Immature natural killer cell (primary cell): Measurements from ENCODE around the gene SYNJ2. TPM values are rescaled to one million over a fixed set of nuclear protein-coding genes. Genes with fewer than 3 reads are reported as not detected.
A peak's percentile ranks its signal among the peaks of the same experiment; 100 is the strongest.

Experiments used
- DNase-seq, 3 donors: peaks; one replicate each; pipeline ENCODE4 v3.0.0; 2022; ENCODE audit warnings: mixed read lengths in 1 of 3
- H3K27ac Mint-ChIP-seq, 6 donors: one replicate each; pipeline ENCODE4 v1.8.0; 2020; ENCODE audit warnings: mixed read lengths in 6 of 6, mild to moderate bottlenecking in 5 of 6, inconsistent platforms in 4 of 6, moderate library complexity in 3 of 6
- H3K27me3 Mint-ChIP-seq, 3 donors: one replicate each; pipeline ENCODE4 v1.8.0; 2020 to 2021; ENCODE audit warnings: low read depth in 3 of 3, mild to moderate bottlenecking in 3 of 3, mixed read lengths in 3 of 3, moderate library complexity in 3 of 3, inconsistent platforms in 1 of 3
- H3K36me3 Mint-ChIP-seq, 3 donors: one replicate each; pipeline ENCODE4 v1.8.0; 2020; ENCODE audit warnings: mixed read lengths in 3 of 3, inconsistent platforms in 2 of 3, mild to moderate bottlenecking in 2 of 3
- H3K4me1 Mint-ChIP-seq, 2 donors: one replicate each; pipeline ENCODE4 v1.8.0; 2020; ENCODE audit warnings: inconsistent platforms in 2 of 2, mild to moderate bottlenecking in 2 of 2, mixed read lengths in 2 of 2, moderate library complexity in 1 of 2
- H3K4me3 Mint-ChIP-seq, 5 donors: one replicate each; pipeline ENCODE4 v1.8.0; 2020; ENCODE audit warnings: mild to moderate bottlenecking in 5 of 5, mixed read lengths in 5 of 5, inconsistent platforms in 3 of 5, moderate library complexity in 3 of 5
- H3K9me3 Mint-ChIP-seq, 6 donors: one replicate each; pipeline ENCODE4 v1.8.0; 2020; ENCODE audit warnings: mild to moderate bottlenecking in 6 of 6, mixed read lengths in 6 of 6, inconsistent platforms in 4 of 6, moderate library complexity in 3 of 6
- polyA plus RNA-seq, 3 donors: library from polyadenylated mRNA; unstranded; fragments of 300-500 nt; fragmentation: Illumina TruSeq; gene quantifications; one replicate each; pipeline ENCODE4 v1.2.3, GENCODE V29; 2021

The SYNJ2 gene
- polyA plus RNA-seq, 3 donors from 2014 or later: 8.7 to 22.0 (median 12.5) TPM

DNA sequence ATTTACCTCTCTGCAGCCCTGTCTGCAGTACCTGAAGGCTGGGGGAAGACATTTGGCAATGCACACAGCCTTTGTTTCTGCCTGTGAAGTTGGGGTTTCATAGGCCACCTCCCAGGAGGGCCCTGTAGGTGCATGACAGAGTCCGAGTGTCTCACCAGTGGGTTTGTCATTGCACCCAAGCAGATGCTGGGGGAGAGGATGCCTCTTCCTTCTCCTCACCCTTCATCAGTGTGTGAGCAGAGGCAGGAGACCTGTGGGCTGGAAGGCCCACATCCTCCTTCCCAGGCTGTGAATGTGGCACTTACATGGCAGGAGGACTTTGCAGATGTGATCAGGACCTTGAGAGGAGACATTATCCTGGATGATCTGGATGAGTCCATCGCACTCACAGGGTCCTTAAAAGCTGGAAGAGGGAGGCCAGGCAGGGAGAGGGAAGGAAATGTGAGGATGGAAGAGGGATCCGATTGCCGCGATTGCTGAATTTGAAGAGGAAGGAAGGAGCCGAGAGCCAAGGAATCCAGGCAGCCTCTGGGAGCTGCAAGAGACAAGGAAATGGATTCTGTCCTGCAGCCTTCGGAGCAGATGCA, 30.4 kb downstream of the SYNJ2 start:
- DNase-seq: no peak
- peaks cover 0 to 4% (median 3%) of the 10 kb centered on the region in 3 donors for H3K36me3 Mint-ChIP-seq
- H3K4me3 Mint-ChIP-seq: no peak overlapping the region
- peaks cover 63 to 72% of the 10 kb centered on the region in 2 donors for H3K4me1 Mint-ChIP-seq
- peaks cover 0 to 3% (median 1%) of the 10 kb centered on the region in 3 donors for H3K27me3 Mint-ChIP-seq
- H3K9me3 Mint-ChIP-seq: no peaks in the 10 kb centered on the region
- peak overlapping the region in 2 of 6 donors; percentile 2 to 4 for H3K27ac Mint-ChIP-seq

DNA sequence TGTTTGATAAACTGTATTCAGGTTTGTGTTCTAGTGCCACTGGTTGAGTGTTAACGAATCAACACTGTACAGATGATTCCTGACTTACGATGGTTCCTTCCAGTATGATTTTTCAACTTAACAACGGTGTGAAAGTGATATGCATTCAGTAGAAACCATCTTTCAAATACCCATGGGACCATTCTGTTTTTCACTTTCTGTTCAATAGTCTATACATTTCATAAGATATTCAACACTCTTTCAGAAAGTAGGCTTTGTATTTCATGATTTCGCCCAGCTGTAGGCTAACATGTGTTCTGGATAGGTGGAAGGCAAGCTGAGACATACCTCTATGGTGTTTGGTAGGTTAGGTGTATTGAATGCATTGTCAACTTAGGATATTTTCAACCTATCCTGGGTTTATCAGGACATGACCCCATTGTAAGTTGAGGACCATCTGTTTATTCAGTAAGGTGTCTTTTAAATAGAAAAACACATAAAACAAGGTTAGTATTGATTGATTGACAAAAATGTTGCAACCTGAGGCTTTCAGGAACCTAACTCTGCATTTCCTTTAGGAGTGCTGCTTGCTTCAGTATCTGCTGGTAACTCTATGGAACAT, 32.3 kb downstream of the SYNJ2 start:
- Mint-ChIP-seq H3K36me3 (peaks cover 0 to 4% (median 3%) of the 10 kb centered on the region in 3 donors), H3K4me1 (peaks cover 50 to 60% of the 10 kb centered on the region in 2 donors), H3K27me3 (peaks cover 0 to 3% (median 1%) of the 10 kb centered on the region in 3 donors), H3K4me3 (no peak overlapping the region), H3K27ac (no peak overlapping the region), H3K9me3 (no peaks in the 10 kb centered on the region)
- no peak for DNase-seq

DNA sequence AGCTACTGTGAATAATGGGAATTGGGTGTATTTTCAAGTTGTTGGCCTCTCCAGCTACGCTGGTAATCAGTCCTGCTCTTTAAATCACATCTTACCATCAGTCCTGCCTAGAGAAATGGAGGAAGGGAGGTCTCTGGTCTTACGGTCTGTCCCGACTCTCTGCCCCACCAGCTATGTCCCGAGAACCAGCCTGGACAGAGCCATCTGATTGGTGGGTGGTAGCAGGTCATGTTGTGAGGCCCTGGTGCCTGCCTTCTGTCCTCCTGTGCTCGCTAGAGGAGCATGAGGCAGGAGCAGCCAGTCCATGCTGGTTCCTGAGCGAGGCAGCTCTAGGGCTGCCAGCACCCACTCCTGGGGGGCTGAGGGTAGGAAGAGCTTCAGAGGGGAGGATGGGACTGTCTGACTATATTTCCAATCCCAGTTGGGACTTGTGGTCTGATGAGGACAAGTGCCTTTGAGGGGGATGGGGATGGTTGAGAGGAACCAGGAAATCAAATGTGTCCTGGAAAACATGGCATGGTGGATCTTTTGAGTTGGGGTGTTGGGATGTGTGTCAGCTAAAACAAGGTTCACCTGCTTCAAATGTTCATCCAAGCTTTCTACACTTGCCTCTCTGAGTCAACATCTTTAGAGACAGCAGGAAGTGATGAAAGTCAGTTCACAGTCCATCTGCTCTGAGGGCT, 33.0 kb downstream of the SYNJ2 start:
- Mint-ChIP-seq H3K9me3 (no peaks in the 10 kb centered on the region), H3K36me3 (peaks cover 0 to 4% (median 3%) of the 10 kb centered on the region in 3 donors), H3K27me3 (peaks cover 0 to 3% (median 1%) of the 10 kb centered on the region in 3 donors), H3K4me3 (no peak overlapping the region), H3K4me1 (peaks cover 43 to 54% of the 10 kb centered on the region in 2 donors), H3K27ac (peak overlapping the region in 5 of 6 donors; percentile 25 to 72 (median 48))
- no peak for DNase-seq

DNA sequence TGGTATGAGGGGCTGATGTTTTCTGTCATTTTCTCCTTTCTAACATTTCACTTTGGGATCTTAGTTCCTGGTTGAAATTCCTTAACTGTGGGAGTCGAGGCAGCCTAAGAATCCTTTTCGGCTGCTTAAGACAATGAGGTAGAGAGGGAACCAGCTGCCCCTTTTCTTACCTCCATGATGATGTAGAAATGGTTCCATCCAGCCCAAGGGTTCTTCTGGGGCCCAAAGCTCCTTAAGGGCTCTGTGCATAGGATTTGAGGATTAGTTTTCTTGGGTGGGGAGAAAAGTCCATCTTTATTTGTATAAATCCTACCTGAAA, 33.5 kb downstream of the SYNJ2 start:
- no peaks in the 10 kb centered on the region for H3K9me3 Mint-ChIP-seq
- peaks cover 0 to 6% (median 5%) of the 10 kb centered on the region in 3 donors for H3K27me3 Mint-ChIP-seq
- peaks cover 4 to 8% (median 7%) of the 10 kb centered on the region in 3 donors for H3K36me3 Mint-ChIP-seq
- H3K4me1 Mint-ChIP-seq: peaks cover 38 to 49% of the 10 kb centered on the region in 2 donors
- no peak for DNase-seq
- peak overlapping the region in 4 of 6 donors; percentile 46 to 72 (median 50) for H3K27ac Mint-ChIP-seq
- no peak overlapping the region for H3K4me3 Mint-ChIP-seq

DNA sequence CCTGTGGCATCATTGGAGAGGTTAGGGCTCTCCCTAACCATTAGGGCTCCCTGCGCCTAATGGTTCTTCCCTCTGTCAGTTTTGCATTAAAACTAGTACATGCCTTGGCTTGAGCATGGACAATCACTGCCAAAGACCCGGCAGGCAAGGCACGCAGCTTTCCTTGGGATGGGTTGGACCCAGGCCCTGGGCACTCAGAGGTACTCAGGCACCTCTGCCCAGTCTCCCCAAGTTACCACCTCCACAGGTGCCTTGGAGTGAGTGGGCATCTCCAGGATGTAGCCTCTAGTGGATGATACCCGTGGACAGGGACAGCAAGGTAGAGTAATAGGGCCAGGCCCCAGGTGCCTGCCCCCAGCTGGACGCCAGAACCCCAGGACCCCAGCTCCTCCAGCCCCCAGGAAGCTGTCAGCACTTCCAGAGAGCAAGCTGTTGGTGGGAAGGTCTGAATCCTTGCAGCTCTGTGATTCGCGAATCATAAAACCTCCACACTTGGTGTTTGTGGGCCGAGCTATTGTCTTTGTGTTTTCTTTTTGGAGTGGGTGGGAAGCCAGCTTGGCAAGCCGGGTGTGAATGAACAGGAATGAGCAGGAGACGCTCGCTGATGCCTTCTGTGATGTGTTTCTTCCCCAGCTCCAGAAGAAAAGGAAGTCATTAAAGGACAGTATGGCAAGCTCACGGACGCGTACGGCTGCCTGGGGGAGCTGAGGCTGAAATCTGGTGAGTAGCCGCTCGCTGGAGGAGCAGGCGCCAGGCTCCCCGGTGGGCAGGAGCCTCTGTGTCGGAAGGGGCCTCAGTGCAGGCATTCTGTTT, 35.1 kb downstream of the SYNJ2 start:
- Mint-ChIP-seq H3K27me3 (peaks cover 0 to 6% (median 2%) of the 10 kb centered on the region in 3 donors), H3K4me3 (no peak overlapping the region), H3K27ac (no peak overlapping the region), H3K9me3 (no peaks in the 10 kb centered on the region), H3K36me3 (peaks cover 8 to 10% (median 8%) of the 10 kb centered on the region in 3 donors), H3K4me1 (peaks cover 22 to 32% of the 10 kb centered on the region in 2 donors)
- DNase-seq: no peak

DNA sequence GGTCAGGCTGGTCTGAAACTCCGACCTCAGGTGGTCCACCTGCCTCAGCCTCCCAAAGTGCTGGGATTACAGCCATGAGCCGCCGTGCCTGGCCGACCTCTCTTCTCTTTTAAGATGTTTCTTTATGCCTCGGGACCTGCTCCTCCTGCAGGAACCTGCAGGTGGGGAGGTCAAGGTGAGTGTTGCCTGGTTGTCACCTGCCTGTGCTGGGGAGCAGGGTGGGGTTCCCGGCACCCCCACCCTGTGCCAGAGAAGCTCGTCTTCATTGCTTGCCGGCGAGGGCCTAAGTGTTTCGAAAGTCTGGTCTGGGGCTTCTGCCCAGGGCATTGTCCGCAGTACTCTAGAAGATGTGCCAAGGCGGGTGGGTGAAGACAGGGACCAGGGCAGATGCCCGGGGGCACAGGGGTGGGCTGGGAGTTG, 36.0 kb downstream of the SYNJ2 start:
- no peaks in the 10 kb centered on the region for H3K9me3 Mint-ChIP-seq
- peaks cover 8% of the 10 kb centered on the region in 3 donors for H3K36me3 Mint-ChIP-seq
- no peak overlapping the region for H3K4me3 Mint-ChIP-seq
- H3K27me3 Mint-ChIP-seq: peaks cover 0 to 6% (median 2%) of the 10 kb centered on the region in 3 donors
- H3K4me1 Mint-ChIP-seq: peaks cover 16 to 24% of the 10 kb centered on the region in 2 donors
- DNase-seq: no peak
- H3K27ac Mint-ChIP-seq: no peak overlapping the region

DNA sequence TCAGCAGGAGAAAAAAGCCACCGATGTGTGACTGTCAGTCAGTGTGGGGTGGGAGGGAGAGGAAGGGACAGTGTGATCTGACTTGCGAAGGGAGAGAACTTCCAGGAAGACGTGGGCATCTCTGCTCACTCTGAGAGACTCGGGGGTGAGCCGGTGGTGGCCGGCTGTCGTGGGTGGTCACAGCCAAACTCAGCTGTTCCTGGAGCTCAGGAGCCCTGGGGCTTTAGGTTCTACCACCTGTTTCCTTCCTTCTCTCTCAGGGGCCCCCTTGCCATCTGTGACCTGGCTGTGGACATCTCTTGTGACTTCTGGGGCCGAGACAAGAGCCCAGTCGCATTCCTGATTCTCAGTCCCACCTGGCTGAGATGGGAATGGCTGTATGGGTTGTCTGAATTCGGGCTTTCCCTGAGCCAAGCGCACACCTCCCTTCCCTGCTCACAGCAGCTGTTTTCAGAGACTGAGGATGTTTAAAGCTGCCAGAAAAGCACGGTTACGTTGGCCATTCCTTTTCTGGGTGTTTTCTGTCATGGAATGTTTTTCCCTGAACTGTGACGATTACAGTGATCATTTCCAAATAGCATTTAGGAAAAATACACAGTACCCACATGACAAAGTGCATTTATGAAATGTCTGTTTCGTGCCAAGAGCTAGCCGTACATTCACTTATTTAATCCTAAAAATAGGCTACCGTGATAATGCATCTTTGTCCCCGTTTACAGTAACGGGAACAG, 36.5 kb downstream of the SYNJ2 start:
- no peak for DNase-seq
- Mint-ChIP-seq H3K9me3 (no peaks in the 10 kb centered on the region), H3K4me1 (peaks cover 16 to 21% of the 10 kb centered on the region in 2 donors), H3K27ac (no peak overlapping the region), H3K27me3 (peaks cover 0 to 6% (median 2%) of the 10 kb centered on the region in 3 donors), H3K4me3 (no peak overlapping the region), H3K36me3 (peaks cover 8% of the 10 kb centered on the region in 3 donors)

DNA sequence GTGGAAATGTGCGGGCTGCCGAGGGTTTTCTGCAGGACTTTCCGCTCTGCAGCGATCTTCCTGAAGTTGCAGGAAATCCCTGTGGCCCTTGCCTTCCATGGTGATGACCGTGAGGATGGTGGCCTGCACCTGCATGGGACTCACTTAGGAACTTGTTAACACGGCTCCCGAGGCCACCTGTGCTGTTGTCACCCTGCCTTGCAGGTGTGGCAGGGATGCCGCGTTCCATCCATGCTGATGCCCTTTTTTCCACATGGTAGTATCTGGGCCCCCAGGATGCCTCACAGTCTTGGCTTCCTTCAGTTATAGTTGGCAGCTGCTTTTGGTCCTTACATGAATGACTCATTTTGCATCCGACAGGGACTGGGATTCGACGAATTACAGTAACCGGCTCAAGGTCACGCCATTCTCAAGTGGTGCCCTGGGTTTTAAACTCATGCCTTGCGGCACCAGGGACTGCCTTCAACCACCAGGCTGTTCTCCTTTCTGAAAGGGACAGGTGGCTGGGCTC, 37.2 kb downstream of the SYNJ2 start:
- H3K36me3 Mint-ChIP-seq: peaks cover 8% of the 10 kb centered on the region in 3 donors
- no peak overlapping the region for H3K4me3 Mint-ChIP-seq
- peaks cover 0 to 5% (median 2%) of the 10 kb centered on the region in 3 donors for H3K27me3 Mint-ChIP-seq
- H3K4me1 Mint-ChIP-seq: peaks cover 10 to 14% of the 10 kb centered on the region in 2 donors
- no peaks in the 10 kb centered on the region for H3K9me3 Mint-ChIP-seq
- DNase-seq: no peak
- H3K27ac Mint-ChIP-seq: no peak overlapping the region

DNA sequence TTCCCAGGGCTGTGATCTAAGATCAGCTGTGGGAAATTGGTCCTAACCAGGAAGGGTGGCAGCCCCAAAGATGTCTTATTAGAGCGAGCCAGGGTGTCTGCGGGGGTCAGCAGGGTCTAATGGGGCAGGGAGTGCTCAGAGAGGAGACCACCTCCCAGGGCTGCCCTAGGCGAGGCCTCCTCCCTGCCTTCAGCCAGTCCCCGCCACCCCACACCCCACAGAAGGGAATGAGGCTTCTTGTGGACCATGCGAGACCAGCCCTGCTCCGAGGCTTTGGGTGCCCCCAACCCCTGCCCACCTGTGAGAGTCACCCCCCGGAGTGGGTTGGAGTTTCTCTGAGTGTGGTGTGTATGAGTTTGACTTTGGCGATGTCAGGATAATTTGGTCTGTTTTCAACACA, 37.8 kb downstream of the SYNJ2 start:
- Mint-ChIP-seq H3K27me3 (peaks cover 0 to 5% (median 2%) of the 10 kb centered on the region in 3 donors), H3K4me1 (peaks cover 8 to 9% of the 10 kb centered on the region in 2 donors), H3K36me3 (peaks cover 8% of the 10 kb centered on the region in 3 donors), H3K27ac (no peak overlapping the region), H3K4me3 (no peak overlapping the region), H3K9me3 (no peaks in the 10 kb centered on the region)
- DNase-seq: no peak

DNA sequence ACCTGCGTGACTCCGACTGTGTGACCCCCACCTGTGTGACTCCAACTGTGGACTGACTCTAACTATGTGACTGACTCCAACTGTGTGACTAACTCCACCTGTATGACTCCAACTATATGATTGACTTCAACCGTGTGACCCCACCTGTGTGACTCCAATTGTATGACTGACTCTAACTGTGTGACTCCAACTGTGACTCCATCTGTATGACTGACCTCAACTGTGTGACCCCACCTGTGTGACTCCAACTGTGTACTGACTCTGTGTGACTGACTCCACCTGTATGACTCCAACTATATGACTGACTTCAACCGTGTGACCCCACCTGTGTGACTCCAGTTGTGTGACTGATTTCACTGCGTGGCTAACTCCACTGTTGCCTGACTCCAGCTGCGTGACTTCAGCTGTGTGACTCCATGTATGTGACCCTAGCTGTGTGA, 38.6 kb downstream of the SYNJ2 start:
- H3K27me3 Mint-ChIP-seq: peaks cover 0 to 5% (median 2%) of the 10 kb centered on the region in 3 donors
- peaks cover 8% of the 10 kb centered on the region in 3 donors for H3K36me3 Mint-ChIP-seq
- H3K27ac Mint-ChIP-seq: peak overlapping the region in 2 of 6 donors; percentile 4 to 37
- H3K4me1 Mint-ChIP-seq: peaks cover under 1 to 1% of the 10 kb centered on the region in 2 donors
- H3K9me3 Mint-ChIP-seq: no peaks in the 10 kb centered on the region
- H3K4me3 Mint-ChIP-seq: no peak overlapping the region
- DNase-seq: no peak

DNA sequence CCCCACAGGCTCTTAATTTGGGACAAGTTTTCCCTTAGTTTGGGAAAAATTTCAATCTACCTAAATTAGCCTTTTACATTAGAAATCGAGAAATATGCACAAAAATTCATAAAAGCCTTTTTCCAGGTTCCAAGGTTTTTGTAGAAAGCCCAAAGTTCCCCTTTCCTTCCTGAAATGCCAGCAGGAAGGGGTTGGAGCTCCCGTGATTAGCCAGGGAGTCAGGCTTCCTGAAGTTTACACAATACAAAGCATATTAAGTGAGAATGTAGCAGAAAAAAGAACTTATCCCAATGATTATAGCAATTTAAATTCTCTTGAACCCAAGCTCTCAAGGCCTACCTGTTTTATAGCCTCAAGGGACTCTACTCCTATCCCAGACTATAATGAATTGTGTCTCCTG, 39.1 kb downstream of the SYNJ2 start:
- Mint-ChIP-seq H3K36me3 (peaks cover 8% of the 10 kb centered on the region in 3 donors), H3K9me3 (no peaks in the 10 kb centered on the region), H3K27ac (no peak overlapping the region), H3K27me3 (peaks cover 0 to 5% (median 2%) of the 10 kb centered on the region in 3 donors), H3K4me3 (no peak overlapping the region), H3K4me1 (peaks cover 1 to 2% of the 10 kb centered on the region in 2 donors)
- DNase-seq: no peak

DNA sequence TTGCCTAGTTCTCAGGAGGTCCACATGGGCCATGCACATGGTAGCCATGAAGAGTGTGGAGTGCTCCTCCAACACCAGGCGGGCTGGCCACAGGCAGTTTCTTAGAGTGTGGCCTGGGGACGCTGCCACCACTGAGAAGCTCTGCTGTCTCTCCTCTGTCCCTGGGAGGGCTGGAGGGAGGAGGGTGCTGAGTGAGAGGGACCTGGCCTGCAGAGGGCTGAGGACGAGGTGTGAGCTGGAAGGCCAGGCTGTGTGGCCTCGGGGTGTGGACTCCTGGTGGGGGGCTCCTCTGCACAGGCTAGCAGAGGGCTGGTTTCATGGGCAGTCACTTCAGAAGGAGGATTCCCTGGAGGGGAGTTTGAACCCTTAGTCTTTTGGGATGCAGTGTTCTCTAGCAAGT, 39.7 kb downstream of the SYNJ2 start:
- no peak overlapping the region for H3K4me3 Mint-ChIP-seq
- H3K4me1 Mint-ChIP-seq: peaks cover 7 to 8% of the 10 kb centered on the region in 2 donors
- H3K9me3 Mint-ChIP-seq: no peaks in the 10 kb centered on the region
- no peak for DNase-seq
- H3K27me3 Mint-ChIP-seq: peaks cover 2 to 7% (median 5%) of the 10 kb centered on the region in 3 donors
- H3K27ac Mint-ChIP-seq: no peak overlapping the region
- H3K36me3 Mint-ChIP-seq: peaks cover 8% of the 10 kb centered on the region in 3 donors
